Central memory CD8-positive, alpha-beta T cell (primary cell): ENCODE results near the gene CASKIN2.
"Not testable (repeated sequence)": the region's sequence is repeated elsewhere in the genome, so short reads cannot be mapped to it uniquely, and the experiment has no call there.

ENCODE experiments used
- ATAC-seq: fragments of 150-1000 bp; cut with Tn5 transposase; replicated peaks from 2 replicates; pipeline ENCODE4 v1.10.0; 2022; ENCODE audit warnings: mild to moderate bottlenecking, moderate FRiP score, moderate number of reproducible peaks; ENCODE audit not compliant: poor library complexity, severe bottlenecking; ENCODE audit errors: extremely low read depth
- DNase-seq, 2 donors: peaks; one replicate each; pipeline ENCODE4 v3.0.0; 2021; ENCODE audit warnings: low spot score in 2 of 2
- H3K27ac Mint-ChIP-seq: one replicate; pipeline ENCODE4 v1.8.0; 2022; ENCODE audit warnings: low read depth, mild to moderate bottlenecking, moderate library complexity, mixed read lengths
- H3K27me3 Mint-ChIP-seq: one replicate; pipeline ENCODE4 v1.8.0; 2022; ENCODE audit warnings: mixed read lengths
- H3K36me3 Mint-ChIP-seq: one replicate; pipeline ENCODE4 v1.8.0; 2022; ENCODE audit warnings: mild to moderate bottlenecking, moderate library complexity, mixed read lengths; ENCODE audit not compliant: insufficient read depth
- H3K4me1 Mint-ChIP-seq: one replicate; pipeline ENCODE4 v1.8.0; 2022; ENCODE audit warnings: mixed read lengths
- H3K4me3 Mint-ChIP-seq: one replicate; pipeline ENCODE4 v1.8.0; 2022; ENCODE audit warnings: mild to moderate bottlenecking, moderate library complexity, mixed read lengths
- H3K9me3 Mint-ChIP-seq: one replicate; pipeline ENCODE4 v1.8.0; 2022; ENCODE audit warnings: mixed read lengths

CASKIN2 gene

GRCh38 chr17:75471207-75471606 lies 44.1 kb downstream of the CASKIN2 start:
- H3K4me3 Mint-ChIP-seq: no peak overlapping the region
- DNase-seq: no peak
- no peaks in the 10 kb centered on the region for H3K27me3 Mint-ChIP-seq
- no peak overlapping the region for H3K27ac Mint-ChIP-seq
- ATAC-seq: no peak
- peaks cover 12% of the 10 kb centered on the region for H3K4me1 Mint-ChIP-seq
- H3K9me3 Mint-ChIP-seq: no peaks in the 10 kb centered on the region
- H3K36me3 Mint-ChIP-seq: peaks cover 8% of the 10 kb centered on the region

- H3K9me3 Mint-ChIP-seq: no peaks in the 10 kb centered on the region
- no peak for ATAC-seq
Observed at GRCh38 chr17:75468779-75469373, 46.5 kb downstream of the CASKIN2 start.

GRCh38 chr17:75468291-75468754 lies 47.0 kb downstream of the CASKIN2 start:
- Mint-ChIP-seq H3K27ac (no peak overlapping the region), H3K9me3 (no peaks in the 10 kb centered on the region), H3K4me1 (peaks cover 30% of the 10 kb centered on the region), H3K27me3 (no peaks in the 10 kb centered on the region), H3K4me3 (no peak overlapping the region), H3K36me3 (peaks cover 8% of the 10 kb centered on the region)
- ATAC-seq: no peak
- no peak for DNase-seq

More at GRCh38 chr17:75468779-75469373, 46.5 kb downstream of the CASKIN2 start:
- DNase-seq: no peak
- Mint-ChIP-seq H3K27ac (no peak overlapping the region), H3K27me3 (no peaks in the 10 kb centered on the region), H3K36me3 (peaks cover 8% of the 10 kb centered on the region), H3K4me1 (peaks cover 25% of the 10 kb centered on the region), H3K4me3 (no peak overlapping the region)

GRCh38 chr17:75465039-75465438 lies 50.3 kb downstream of the CASKIN2 start:
- Mint-ChIP-seq H3K9me3 (no peaks in the 10 kb centered on the region), H3K27ac (no peak overlapping the region)
- no peak for DNase-seq

GRCh38 chr17:75463603-75464002 lies 51.7 kb downstream of the CASKIN2 start:
- Mint-ChIP-seq H3K9me3 (no peaks in the 10 kb centered on the region), H3K27ac (no peak overlapping the region), H3K36me3 (peaks cover 5% of the 10 kb centered on the region), H3K27me3 (no peaks in the 10 kb centered on the region), H3K4me3 (no peak overlapping the region), H3K4me1 (peaks cover 40% of the 10 kb centered on the region)
- DNase-seq: no peak
- no peak for ATAC-seq

More at GRCh38 chr17:75465039-75465438, 50.3 kb downstream of the CASKIN2 start:
- no peak for ATAC-seq
- no peak overlapping the region for H3K4me3 Mint-ChIP-seq
- peaks cover 3% of the 10 kb centered on the region for H3K36me3 Mint-ChIP-seq
- no peaks in the 10 kb centered on the region for H3K27me3 Mint-ChIP-seq
- peaks cover 29% of the 10 kb centered on the region for H3K4me1 Mint-ChIP-seq

- H3K36me3 Mint-ChIP-seq: peaks cover 8% of the 10 kb centered on the region
- no peaks in the 10 kb centered on the region for H3K27me3 Mint-ChIP-seq
- H3K4me3 Mint-ChIP-seq: no peak overlapping the region
- H3K4me1 Mint-ChIP-seq: peaks cover 51% of the 10 kb centered on the region
- no peak for DNase-seq
- H3K27ac Mint-ChIP-seq: peak overlapping the region; percentile 16
- ATAC-seq: no peak
- H3K9me3 Mint-ChIP-seq: no peaks in the 10 kb centered on the region
Observed at GRCh38 chr17:75460295-75460694, 55.0 kb downstream of the CASKIN2 start.

- no peak overlapping the region for H3K4me3 Mint-ChIP-seq
- peaks cover 8% of the 10 kb centered on the region for H3K36me3 Mint-ChIP-seq
- no peak for DNase-seq
- H3K27ac Mint-ChIP-seq: peak overlapping the region; percentile 16
- H3K4me1 Mint-ChIP-seq: peaks cover 46% of the 10 kb centered on the region
- ATAC-seq: no peak
- no peaks in the 10 kb centered on the region for H3K27me3 Mint-ChIP-seq
- no peaks in the 10 kb centered on the region for H3K9me3 Mint-ChIP-seq
Observed at GRCh38 chr17:75459590-75460267, 55.6 kb downstream of the CASKIN2 start.

GRCh38 chr17:75459246-75459589 lies 56.1 kb downstream of the CASKIN2 start:
- Mint-ChIP-seq H3K36me3 (peaks cover 8% of the 10 kb centered on the region), H3K9me3 (no peaks in the 10 kb centered on the region), H3K27me3 (no peaks in the 10 kb centered on the region), H3K4me1 (peaks cover 45% of the 10 kb centered on the region), H3K4me3 (no peak overlapping the region), H3K27ac (no peak overlapping the region)
- ATAC-seq (no peak), DNase-seq (no peak)

GRCh38 chr17:75457047-75457654 lies 58.2 kb downstream of the CASKIN2 start:
- Mint-ChIP-seq H3K27ac (peak overlapping the region; percentile 85), H3K4me1 (peaks cover 40% of the 10 kb centered on the region), H3K9me3 (no peaks in the 10 kb centered on the region), H3K36me3 (peaks cover 8% of the 10 kb centered on the region), H3K27me3 (no peaks in the 10 kb centered on the region), H3K4me3 (peak overlapping the region; percentile 91)
- ATAC-seq (peak; percentile 28), DNase-seq (no peak)

- peak within 1 kb of the TSS; percentile 85 for H3K27ac Mint-ChIP-seq
- peak within 1 kb of the TSS; percentile 91 for H3K4me3 Mint-ChIP-seq
- peaks cover 8% of the 10 kb centered on the region for H3K36me3 Mint-ChIP-seq
- DNase-seq (peak; percentile 75 to 90), ATAC-seq (peak; percentile 98)
- H3K27me3 Mint-ChIP-seq: no peaks in the 10 kb centered on the region
- H3K9me3 Mint-ChIP-seq: no peaks in the 10 kb centered on the region
- peaks cover 40% of the 10 kb centered on the region for H3K4me1 Mint-ChIP-seq
Observed at GRCh38 chr17:75456417-75457046, 58.8 kb downstream of the CASKIN2 start, which contains the start of gene TMEM94. TSS of gene TMEM94 (plus strand) at chr17:75456635. CDS start at chr17:75471906, 15,271 bp downstream.

- Mint-ChIP-seq H3K27me3 (no peaks in the 10 kb centered on the region), H3K4me3 (peak overlapping the region; percentile 91), H3K9me3 (no peaks in the 10 kb centered on the region), H3K27ac (peak overlapping the region; percentile 85), H3K4me1 (peaks cover 40% of the 10 kb centered on the region), H3K36me3 (peaks cover 8% of the 10 kb centered on the region)
- ATAC-seq: peak; percentile 30
- DNase-seq: no peak
Observed at GRCh38 chr17:75456039-75456416, 59.3 kb downstream of the CASKIN2 start.

- not testable (repeated sequence) for ATAC-seq, H3K27ac Mint-ChIP-seq, DNase-seq, H3K27me3 Mint-ChIP-seq, H3K36me3 Mint-ChIP-seq, H3K4me3 Mint-ChIP-seq, H3K9me3 Mint-ChIP-seq
- H3K4me1 Mint-ChIP-seq: peaks cover 33% of the 10 kb centered on the region
Observed at GRCh38 chr17:75454672-75455071, 60.7 kb downstream of the CASKIN2 start.
